Mammary epithelial cell (primary cell): Measurements from ENCODE around the gene AACS.

Source experiments
- EZH2 ChIP-seq: IDR thresholded peaks from 2 replicates; pipeline ENCODE4 v1.6.1; 2012; ENCODE audit warnings: low read length, inconsistent platforms, borderline replicate concordance
- TF ChIP-seq, protein P1 (sequence below), 2 donors: IDR thresholded peaks in 1 of 2; conservative IDR thresholded peaks in 1 of 2; 2 replicates each; pipeline ENCODE4 v1.5.1; 2011 to 2012; ENCODE audit warnings: inconsistent platforms in 2 of 2, low read length in 2 of 2, mild to moderate bottlenecking in 2 of 2, control low read depth in 1 of 2, low read depth in 1 of 2; ENCODE audit not compliant: insufficient read depth in 1 of 2; ENCODE audit errors: extremely low read depth in 1 of 2

DNA sequence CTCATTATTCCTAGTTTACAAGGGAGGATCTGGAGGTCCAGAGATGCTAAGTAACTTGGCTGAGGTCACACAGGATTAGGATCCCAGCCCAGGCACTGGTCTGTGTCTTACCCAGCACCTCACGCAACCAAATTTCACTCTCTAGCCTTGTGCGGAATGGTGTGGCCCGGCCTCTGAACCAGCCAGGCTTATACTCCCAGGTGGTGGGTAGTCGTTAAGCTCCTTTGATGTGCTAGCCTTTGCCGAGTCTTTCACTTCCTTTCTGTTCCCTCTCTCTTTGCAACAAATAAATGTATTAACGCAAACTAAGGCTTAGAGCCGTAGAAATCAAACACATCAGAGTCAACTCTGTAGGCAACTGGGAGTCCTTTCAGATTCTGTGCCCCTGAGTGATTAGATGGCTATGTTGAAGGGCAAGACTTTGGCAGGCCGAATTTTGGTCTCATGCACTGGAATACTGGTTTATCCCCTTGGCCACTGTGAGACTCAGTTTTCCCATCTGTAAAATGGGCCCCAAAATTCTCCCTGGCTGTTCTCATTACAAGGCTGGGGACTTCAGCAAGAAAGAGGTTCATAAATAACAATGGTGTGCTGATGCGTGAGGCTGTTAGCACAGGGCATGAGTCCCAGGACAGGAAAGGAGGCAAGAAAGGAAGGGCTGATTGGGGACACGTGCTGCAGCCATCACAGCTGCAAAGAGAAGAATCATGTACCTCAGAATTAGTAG lies 126.3 kb downstream of the AACS start:
- TF ChIP-seq, protein P1, sequence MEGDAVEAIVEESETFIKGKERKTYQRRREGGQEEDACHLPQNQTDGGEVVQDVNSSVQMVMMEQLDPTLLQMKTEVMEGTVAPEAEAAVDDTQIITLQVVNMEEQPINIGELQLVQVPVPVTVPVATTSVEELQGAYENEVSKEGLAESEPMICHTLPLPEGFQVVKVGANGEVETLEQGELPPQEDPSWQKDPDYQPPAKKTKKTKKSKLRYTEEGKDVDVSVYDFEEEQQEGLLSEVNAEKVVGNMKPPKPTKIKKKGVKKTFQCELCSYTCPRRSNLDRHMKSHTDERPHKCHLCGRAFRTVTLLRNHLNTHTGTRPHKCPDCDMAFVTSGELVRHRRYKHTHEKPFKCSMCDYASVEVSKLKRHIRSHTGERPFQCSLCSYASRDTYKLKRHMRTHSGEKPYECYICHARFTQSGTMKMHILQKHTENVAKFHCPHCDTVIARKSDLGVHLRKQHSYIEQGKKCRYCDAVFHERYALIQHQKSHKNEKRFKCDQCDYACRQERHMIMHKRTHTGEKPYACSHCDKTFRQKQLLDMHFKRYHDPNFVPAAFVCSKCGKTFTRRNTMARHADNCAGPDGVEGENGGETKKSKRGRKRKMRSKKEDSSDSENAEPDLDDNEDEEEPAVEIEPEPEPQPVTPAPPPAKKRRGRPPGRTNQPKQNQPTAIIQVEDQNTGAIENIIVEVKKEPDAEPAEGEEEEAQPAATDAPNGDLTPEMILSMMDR (conservative IDR thresholded peaks at IDR 0.05 in 1 of 2, IDR thresholded peaks at IDR 0.05 in 1 of 2; ENCODE audit: extremely low read depth in 1 of 2, insufficient read depth in 1 of 2, low read depth in 1 of 2, low read length in 2 of 2): no peak
- TF ChIP-seq EZH2: no peak
